WERI-Rb-1 (cell line): ENCODE data around the gene AZU1.

Experiments used
- DNase-seq: peaks from one replicate; pipeline ENCODE4 v3.0.0-alpha.2; 2020
- H3K27ac ChIP-seq: fragments of 250-450 bp; sonication (Bioruptor Pico); 2 replicates; pipeline ENCODE4 v1.5.1; 2020; ENCODE audit warnings: mild to moderate bottlenecking, moderate library complexity
- H3K27me3 ChIP-seq: fragments of 250-450 bp; sonication (Bioruptor Pico); 2 replicates; pipeline ENCODE4 v1.5.1; 2021; ENCODE audit warnings: mild to moderate bottlenecking, low read depth, moderate library complexity; ENCODE audit not compliant: insufficient read depth, severe bottlenecking
- H3K36me3 ChIP-seq: fragments of 250-450 bp; sonication (Bioruptor Pico); 2 replicates; pipeline ENCODE4 v1.5.1; 2020; ENCODE audit warnings: mild to moderate bottlenecking, moderate library complexity
- H3K4me3 ChIP-seq: 2 replicates; pipeline ENCODE4 v1.5.1; 2011; ENCODE audit warnings: low read depth, mild to moderate bottlenecking, control low read depth, low read length
- H3K9me3 ChIP-seq: fragments of 250-450 bp; sonication (Bioruptor Pico); 2 replicates; pipeline ENCODE4 v1.5.1; 2021; ENCODE audit warnings: mild to moderate bottlenecking, moderate library complexity; ENCODE audit not compliant: severe bottlenecking
- CTCF ChIP-seq: IDR thresholded peaks from 2 replicates; pipeline ENCODE4 v1.5.1; 2011; ENCODE audit warnings: low read depth, mild to moderate bottlenecking, control low read depth, inconsistent platforms, low read length

AZU1 gene

DNA sequence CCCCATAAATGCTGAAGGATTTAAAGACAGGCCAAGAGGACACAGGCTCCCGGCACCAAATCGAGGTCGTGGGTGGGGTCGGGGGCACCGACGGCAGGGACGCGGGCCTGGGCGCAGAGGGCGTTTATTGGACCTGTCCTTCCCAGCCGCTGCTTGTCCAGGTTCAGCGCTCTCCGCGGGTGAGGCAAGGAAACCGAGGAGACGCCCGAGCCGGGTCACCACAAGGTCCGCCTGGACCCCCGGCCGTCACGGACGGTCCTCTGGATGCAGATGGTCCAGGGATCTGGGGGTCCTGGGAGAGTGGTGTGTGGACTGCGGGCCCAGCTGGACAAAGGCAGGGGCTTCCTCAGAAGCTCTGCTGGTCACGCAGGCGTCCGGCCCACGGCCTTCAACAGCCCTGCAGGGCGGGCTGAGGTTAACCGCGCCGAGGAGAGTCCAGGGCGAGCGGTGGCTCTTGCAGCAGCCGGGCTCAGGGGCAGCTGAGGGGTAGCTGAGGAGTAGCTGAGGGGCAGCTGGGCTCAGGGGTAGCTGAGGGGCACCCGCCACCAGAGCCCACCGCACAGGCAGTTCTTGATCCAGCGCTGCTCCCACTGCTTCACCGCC lies 40.3 kb downstream of the AZU1 start:
- Histone ChIP-seq H3K9me3 (no peaks in the 10 kb centered on the region), H3K27me3 (no peaks in the 10 kb centered on the region), H3K4me3 (no peak overlapping the region), H3K27ac (no peak overlapping the region), H3K36me3 (peaks cover 47% of the 10 kb centered on the region)
- TF ChIP-seq CTCF: no peak
- DNase-seq: no peak

DNA sequence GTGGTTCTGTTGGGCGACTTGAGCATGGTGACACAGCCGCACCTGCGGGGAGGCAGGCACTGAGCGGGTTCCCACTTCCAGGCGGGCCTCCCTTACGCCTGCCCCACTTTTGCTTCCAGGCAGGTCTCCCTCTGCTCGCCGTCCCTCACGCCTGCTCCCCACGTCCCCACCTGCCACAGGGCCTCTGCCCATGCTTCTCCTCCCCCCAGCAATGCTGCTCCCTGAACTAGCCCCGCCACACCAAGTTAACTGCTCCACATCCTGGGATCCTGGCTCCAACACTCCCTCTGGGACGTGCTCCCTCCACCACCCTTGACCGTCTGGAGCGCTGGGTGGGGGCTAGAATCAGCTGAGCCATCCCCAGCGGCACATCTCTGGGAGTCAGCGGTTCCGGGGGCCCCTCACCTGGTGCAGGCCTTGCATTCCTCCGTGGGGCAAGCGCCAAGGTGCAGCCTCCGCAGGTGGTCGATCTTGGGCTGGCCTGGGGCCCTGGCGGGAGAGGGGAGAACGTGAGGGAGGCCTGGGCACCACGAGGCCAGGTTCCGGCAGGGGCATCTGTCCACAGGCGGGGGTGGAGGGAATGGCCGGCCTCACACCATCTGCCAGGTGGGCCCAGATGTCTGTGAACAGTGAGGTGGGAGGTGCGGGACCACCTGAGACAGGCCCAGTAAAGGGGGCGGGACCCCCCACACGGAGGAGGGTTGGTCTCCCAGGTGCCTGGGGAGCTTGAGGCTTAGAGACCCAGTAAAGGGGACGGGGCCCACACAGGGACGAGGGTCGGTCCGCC lies 41.0 kb downstream of the AZU1 start:
- Histone ChIP-seq H3K36me3 (peaks cover 51% of the 10 kb centered on the region), H3K27ac (no peak overlapping the region), H3K4me3 (no peak overlapping the region), H3K27me3 (no peaks in the 10 kb centered on the region), H3K9me3 (no peaks in the 10 kb centered on the region)
- no peak for TF ChIP-seq CTCF
- DNase-seq: no peak

- TF ChIP-seq CTCF: no peak
- H3K4me3 ChIP-seq: no peak overlapping the region
- DNase-seq: no peak
- no peaks in the 10 kb centered on the region for H3K27me3 ChIP-seq
- no peak overlapping the region for H3K27ac ChIP-seq
- H3K9me3 ChIP-seq: no peaks in the 10 kb centered on the region
- peaks cover 59% of the 10 kb centered on the region for H3K36me3 ChIP-seq
Observed at GRCh38 chr19:869245-870177, 41.9 kb downstream of the AZU1 start.

DNA sequence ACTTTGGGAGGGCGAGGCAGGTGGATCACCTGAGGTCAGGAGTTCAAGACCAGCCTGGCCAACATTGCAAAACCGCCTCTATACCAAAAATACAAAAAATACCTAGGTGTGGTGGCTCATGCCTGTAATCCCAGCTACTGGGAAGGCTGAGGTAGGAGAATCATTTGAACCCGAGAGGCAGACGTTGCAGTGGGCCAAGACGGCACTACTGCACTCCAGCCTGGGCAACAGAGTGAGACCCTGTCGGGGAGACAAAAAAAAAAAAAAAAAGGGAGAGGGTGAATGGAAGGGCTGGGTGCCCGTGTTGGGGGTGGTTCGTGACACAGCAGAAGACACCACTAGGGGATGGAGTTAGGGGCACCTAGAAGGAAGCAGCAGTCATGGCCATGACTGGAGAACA lies 42.7 kb downstream of the AZU1 start:
- DNase-seq: no peak
- TF ChIP-seq CTCF: no peak
- H3K27me3 ChIP-seq: no peaks in the 10 kb centered on the region
- H3K4me3 ChIP-seq: no peak overlapping the region
- no peak overlapping the region for H3K27ac ChIP-seq
- no peaks in the 10 kb centered on the region for H3K9me3 ChIP-seq
- peaks cover 65% of the 10 kb centered on the region for H3K36me3 ChIP-seq

- no peak overlapping the region for H3K27ac ChIP-seq
- H3K27me3 ChIP-seq: no peaks in the 10 kb centered on the region
- H3K9me3 ChIP-seq: no peaks in the 10 kb centered on the region
- H3K4me3 ChIP-seq: no peak overlapping the region
- DNase-seq: no peak
- peaks cover 67% of the 10 kb centered on the region for H3K36me3 ChIP-seq
- TF ChIP-seq CTCF: no peak
Observed at GRCh38 chr19:870963-871401, 43.3 kb downstream of the AZU1 start.
